Endothelial cell of umbilical vein (primary cell): ENCODE measurements around the gene ITGA3. TPM values are rescaled to one million over a fixed set of nuclear protein-coding genes. Genes with fewer than 3 reads are reported as not detected.

Experiments used
- BruUV-seq: library from RNA; stranded (reverse); fragments of 400-500 nt; replicated peaks from 2 replicates; lab custom pipeline; 2021; lab: Mats Ljungman, UMichigan
- CTCF ChIA-PET: fragments of 300-600, 350-600 bp; sonication (Branson Sonifier 250); formaldehyde crosslinking; loops from one replicate; lab custom pipeline; 2021; ENCODE audit warnings: antibody characterized with exemption, inconsistent platforms; lab: Charles Lee
- POLR2A ChIA-PET: fragments of 300-600, 350-600 bp; sonication (Branson Sonifier 250); formaldehyde crosslinking; loops from one replicate; lab custom pipeline; 2021; ENCODE audit warnings: antibody characterized with exemption, inconsistent platforms; lab: Charles Lee
- DNase-seq: peaks from one replicate; pipeline ENCODE4 v3.0.0-alpha.2; 2011; ENCODE audit warnings: low read depth, low spot score
- FAIRE-seq: peaks from 2 replicates; lab custom pipeline; 2011; peaks lifted over from hg19 to GRCh38; lab: Jason Lieb, UNC
- H2AFZ ChIP-seq: 2 replicates; pipeline ENCODE4 v1.6.0; 2012; ENCODE audit warnings: low read depth, low read length, control low read depth, inconsistent platforms
- H3K27ac ChIP-seq: 2 replicates; pipeline ENCODE4 v1.5.1; 2011; ENCODE audit warnings: low read depth, mild to moderate bottlenecking, control low read depth, low read length, moderate library complexity; ENCODE audit not compliant: insufficient read depth
- H3K27me3 ChIP-seq, 2 experiments: 2 replicates each; pipeline versions ENCODE4 v1.6.0 to v1.6.1; 2011; ENCODE audit warnings: low read length in 2 of 2, mixed read lengths in 1 of 2; ENCODE audit not compliant: control insufficient read depth in 2 of 2, insufficient read depth in 2 of 2
- H3K36me3 ChIP-seq, 2 experiments: 2 replicates in 1 of 2; 3 replicates in 1 of 2; pipeline ENCODE4 v1.5.1; 2011; ENCODE audit warnings: low read length in 2 of 2, mild to moderate bottlenecking in 1 of 2, moderate library complexity in 1 of 2; ENCODE audit not compliant: control insufficient read depth in 2 of 2, insufficient read depth in 2 of 2; ENCODE audit errors: extremely low read depth in 1 of 2
- H3K4me1 ChIP-seq: 3 replicates; pipeline ENCODE4 v1.5.1; 2011; ENCODE audit warnings: mild to moderate bottlenecking, low read length; ENCODE audit not compliant: control insufficient read depth, insufficient read depth; ENCODE audit errors: extremely low read depth
- H3K4me2 ChIP-seq: 2 replicates; pipeline ENCODE4 v1.6.1; 2011; ENCODE audit warnings: low read length, control low read depth, mixed read lengths; ENCODE audit not compliant: insufficient read depth
- H3K4me3 ChIP-seq, 3 experiments: fragments of 200-600 bp in 1 of 3; sonication (generic), shearing (Covaris generic) in 1 of 3; replicated peaks in 1 of 3; 2 replicates each; pipeline ENCODE4 v1.5.1; 2011 to 2016; ENCODE audit warnings: control low read depth in 3 of 3, low read length in 3 of 3, mild to moderate bottlenecking in 2 of 3, inconsistent platforms in 1 of 3, low read depth in 1 of 3, moderate library complexity in 1 of 3; ENCODE audit not compliant: insufficient read depth in 1 of 3
- H3K79me2 ChIP-seq: 2 replicates; pipeline ENCODE4 v1.6.0; 2012; ENCODE audit warnings: low read length, inconsistent platforms; ENCODE audit not compliant: control insufficient read depth, insufficient read depth
- H3K9ac ChIP-seq: replicated peaks from 2 replicates; pipeline ENCODE3; 2011; ENCODE audit warnings: low read length, control low read depth; ENCODE audit not compliant: insufficient read depth; ENCODE audit errors: extremely low read depth
- H3K9me1 ChIP-seq: replicated peaks from 3 replicates; pipeline ENCODE4 v1.6.0; 2011; ENCODE audit warnings: mild to moderate bottlenecking, low read length; ENCODE audit not compliant: control insufficient read depth, insufficient read depth; ENCODE audit errors: extremely low read depth
- H3K9me3 ChIP-seq: replicated peaks from 2 replicates; pipeline ENCODE4 v1.5.1; 2012; ENCODE audit warnings: low read length, inconsistent platforms; ENCODE audit not compliant: control insufficient read depth, insufficient read depth
- H4K20me1 ChIP-seq: replicated peaks from 2 replicates; pipeline ENCODE3; 2011; ENCODE audit warnings: mild to moderate bottlenecking, low read length; ENCODE audit not compliant: control insufficient read depth, insufficient read depth; ENCODE audit errors: extremely low read depth
- EZH2 ChIP-seq: IDR thresholded peaks from 2 replicates; pipeline ENCODE4 v1.6.1; 2012; ENCODE audit warnings: borderline replicate concordance, low read depth, mild to moderate bottlenecking, moderate library complexity, low read length, inconsistent platforms; ENCODE audit not compliant: severe bottlenecking
- FOS ChIP-seq: IDR thresholded peaks from 2 replicates; pipeline ENCODE4 v1.6.1; 2011; ENCODE audit warnings: mild to moderate bottlenecking, low read length, moderate library complexity, borderline replicate concordance; ENCODE audit not compliant: insufficient read depth
- GATA2 ChIP-seq: IDR thresholded peaks from 2 replicates; pipeline ENCODE4 v1.7.0; 2011; ENCODE audit warnings: low read depth, mild to moderate bottlenecking, moderate library complexity, mixed read lengths, low read length; ENCODE audit not compliant: insufficient read length, insufficient read depth
- JUN ChIP-seq: IDR thresholded peaks from 2 replicates; pipeline ENCODE4 v1.6.1; 2011; ENCODE audit warnings: borderline replicate concordance, low read depth; ENCODE audit not compliant: insufficient read length, insufficient read depth
- MYC ChIP-seq: IDR thresholded peaks from one replicate; pipeline ENCODE4 v1.6.1; 2011; ENCODE audit warnings: mild to moderate bottlenecking, low read depth, low read length
- POLR2A ChIP-seq: IDR thresholded peaks from 2 replicates; pipeline ENCODE4 v1.6.1; 2012; ENCODE audit warnings: low read depth, mild to moderate bottlenecking, control low read depth, low read length
- POLR2AphosphoS5 ChIP-seq: IDR thresholded peaks from 2 replicates; pipeline ENCODE4 v1.6.1; 2012; ENCODE audit warnings: low read depth, mild to moderate bottlenecking, control low read depth, low read length, moderate library complexity; ENCODE audit not compliant: insufficient read depth
- dilution Hi-C: fragments of 300-500 bp; cut with MboI; formaldehyde crosslinking; loops from one replicate; pipeline ENCODE4 v1.15.0; 2019; ENCODE audit warnings: low sequenced_read_pairs; ENCODE audit not compliant: extremely low pct_ligation_motif_present
- intact Hi-C: fragments of 100-400 bp; cut with micrococcal nuclease; formaldehyde crosslinking; loops from one replicate; pipeline ENCODE4 v1.10.0; 2022
- polyA plus RNA-seq, 4 experiments: library from polyadenylated mRNA; depleted of rRNA in 3 of 4; stranded (reverse) in 3 of 4; unstranded in 1 of 4; fragments of >200 nt; gene quantifications; 2 replicates each; pipeline versions ENCODE4 v1.2.1 to v1.2.3, GENCODE V29; 2011 to 2012; ENCODE audit warnings: missing spikeins in 1 of 4
- total RNA-seq: library from RNA; stranded (reverse); gene quantifications from 2 replicates; pipeline ENCODE4 v1.2.3, GENCODE V29; 2021
- TF ChIP-seq, protein P1 (sequence below): IDR thresholded peaks from 2 replicates; pipeline ENCODE4 v1.6.1; 2011; ENCODE audit not compliant: insufficient read depth, insufficient read length
- TF ChIP-seq, protein P2 (sequence below), 2 donors: IDR thresholded peaks; 1 replicate in 1 of 2; 2 replicates in 1 of 2; pipeline ENCODE4 v1.5.1; 2011; ENCODE audit warnings: low read length in 2 of 2, mild to moderate bottlenecking in 2 of 2, moderate library complexity in 2 of 2, control low read depth in 1 of 2, inconsistent platforms in 1 of 2, low read depth in 1 of 2; ENCODE audit not compliant: insufficient read depth in 1 of 2; ENCODE audit errors: extremely low read depth in 1 of 2

Gene ITGA3
- total and polyA plus RNA-seq, 2 donors (not counting 3 experiments of a cell fraction or from before 2014, with no cell fraction given), result 92.7 to 112 TPM

DNA sequence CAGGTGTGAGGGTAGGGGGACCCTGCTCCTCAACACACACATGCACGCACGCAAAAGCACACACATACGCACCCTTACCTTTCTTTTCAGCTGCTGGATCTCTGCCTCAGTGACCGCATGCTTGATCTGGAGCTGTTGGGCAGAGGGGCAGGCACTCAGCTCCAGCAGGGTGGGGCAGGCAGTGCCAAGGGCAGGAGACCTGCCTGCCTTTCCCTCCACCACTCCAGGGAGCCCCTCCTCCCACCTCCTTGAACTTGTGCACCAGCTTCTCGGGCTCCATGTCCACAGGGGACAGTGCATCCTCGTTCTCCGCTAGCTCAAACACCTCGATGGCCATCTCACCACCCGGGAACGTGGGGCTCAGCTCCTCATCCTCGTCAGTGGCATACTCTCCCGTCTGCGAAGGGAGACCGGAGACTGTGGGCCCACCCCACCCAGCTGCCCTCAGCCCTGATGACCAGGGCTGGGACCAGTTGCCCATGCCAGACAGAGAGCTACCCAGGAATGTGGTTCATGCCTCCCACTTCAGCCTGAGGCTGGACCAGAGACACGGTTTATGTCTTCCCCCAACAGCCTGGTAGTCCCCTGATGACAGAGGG, 83.4 kb downstream of the ITGA3 start:
- Histone ChIP-seq H3K9ac (no peak overlapping the region), H3K4me2 (no peak overlapping the region), H3K79me2 (peaks cover 20% of the 10 kb centered on the region), H3K9me3 (no peaks in the 10 kb centered on the region), H3K27me3 (no peaks in the 10 kb centered on the region), H3K36me3 (peaks cover 22 to 76% of the 10 kb centered on the region in 2 experiments), H2AFZ (no peak overlapping the region), H3K4me3 (no peak overlapping the region), H3K4me1 (peaks cover 32% of the 10 kb centered on the region), H3K9me1 (no peaks in the 10 kb centered on the region), H3K27ac (no peak overlapping the region), H4K20me1 (no peaks in the 10 kb centered on the region)
- TF ChIP-seq MYC, result no peak
- TF ChIP-seq POLR2AphosphoS5, result no peak
- TF ChIP-seq FOS, result no peak
- no peak for TF ChIP-seq POLR2A
- no peak for TF ChIP-seq JUN
- TF ChIP-seq, protein P1, sequence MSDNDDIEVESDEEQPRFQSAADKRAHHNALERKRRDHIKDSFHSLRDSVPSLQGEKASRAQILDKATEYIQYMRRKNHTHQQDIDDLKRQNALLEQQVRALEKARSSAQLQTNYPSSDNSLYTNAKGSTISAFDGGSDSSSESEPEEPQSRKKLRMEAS, result no peak
- TF ChIP-seq EZH2, result no peak
- no peak for TF ChIP-seq GATA2
- TF ChIP-seq, protein P2, sequence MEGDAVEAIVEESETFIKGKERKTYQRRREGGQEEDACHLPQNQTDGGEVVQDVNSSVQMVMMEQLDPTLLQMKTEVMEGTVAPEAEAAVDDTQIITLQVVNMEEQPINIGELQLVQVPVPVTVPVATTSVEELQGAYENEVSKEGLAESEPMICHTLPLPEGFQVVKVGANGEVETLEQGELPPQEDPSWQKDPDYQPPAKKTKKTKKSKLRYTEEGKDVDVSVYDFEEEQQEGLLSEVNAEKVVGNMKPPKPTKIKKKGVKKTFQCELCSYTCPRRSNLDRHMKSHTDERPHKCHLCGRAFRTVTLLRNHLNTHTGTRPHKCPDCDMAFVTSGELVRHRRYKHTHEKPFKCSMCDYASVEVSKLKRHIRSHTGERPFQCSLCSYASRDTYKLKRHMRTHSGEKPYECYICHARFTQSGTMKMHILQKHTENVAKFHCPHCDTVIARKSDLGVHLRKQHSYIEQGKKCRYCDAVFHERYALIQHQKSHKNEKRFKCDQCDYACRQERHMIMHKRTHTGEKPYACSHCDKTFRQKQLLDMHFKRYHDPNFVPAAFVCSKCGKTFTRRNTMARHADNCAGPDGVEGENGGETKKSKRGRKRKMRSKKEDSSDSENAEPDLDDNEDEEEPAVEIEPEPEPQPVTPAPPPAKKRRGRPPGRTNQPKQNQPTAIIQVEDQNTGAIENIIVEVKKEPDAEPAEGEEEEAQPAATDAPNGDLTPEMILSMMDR (IDR thresholded peaks at IDR 0.05; ENCODE audit: extremely low read depth in 1 of 2, insufficient read depth in 1 of 2, low read depth in 1 of 2, low read length in 2 of 2), result no peak
- no TSS peak for BruUV-seq
- FAIRE-seq, result no peak
- ChIA-PET CTCF (interaction anchor here (1.4 to 4.4 kb wide), 10 partner anchors 9 to 59 kb away, joined by 5 to 37 read pairs (median 15); partner anchors contain the start of genes PPP1R9B and SAMD14), POLR2A (no interaction called here)
- intact Hi-C loops (no loop called here), dilution Hi-C loops (no loop called here)
- no peak for DNase-seq

Other genes with a start within 250 kb of the ITGA3 start
- not detected in 2 replicates for gene TAC4, start 208.0 kb upstream of the ITGA3 start, total RNA-seq
- gene TAC4, start 208.0 kb upstream of the ITGA3 start, polyA plus RNA-seq, result 0.19 and 0.27 TPM in 2 replicates
- gene DLX4, start 86.9 kb upstream of the ITGA3 start, total RNA-seq, result not detected in 2 replicates
- gene DLX4, start 86.9 kb upstream of the ITGA3 start, polyA plus RNA-seq, result not detected in 2 replicates
- not detected in 2 replicates for gene DLX3, start 60.9 kb upstream of the ITGA3 start, total RNA-seq
- not detected in 2 replicates for gene DLX3, start 60.9 kb upstream of the ITGA3 start, polyA plus RNA-seq
- gene PDK2, start 39.2 kb downstream of the ITGA3 start, total RNA-seq, result 17.4 and 21.3 TPM in 2 replicates
- gene PDK2, start 39.2 kb downstream of the ITGA3 start, polyA plus RNA-seq, result 114 and 142 TPM in 2 replicates
- gene SAMD14, start 74.0 kb downstream of the ITGA3 start, total RNA-seq, result 15.6 and 16.1 TPM in 2 replicates
- gene SAMD14, start 74.0 kb downstream of the ITGA3 start, polyA plus RNA-seq, result 6.8 and 9.6 TPM in 2 replicates
- gene PPP1R9B, start 94.6 kb downstream of the ITGA3 start, total RNA-seq, result 58.3 and 60.2 TPM in 2 replicates
- gene PPP1R9B, start 94.6 kb downstream of the ITGA3 start, polyA plus RNA-seq, result 17.7 and 20.1 TPM in 2 replicates
- not detected in 2 replicates for gene SGCA, start 109.9 kb downstream of the ITGA3 start, total RNA-seq
- gene SGCA, start 109.9 kb downstream of the ITGA3 start, polyA plus RNA-seq, result not detected in 2 replicates
- gene COL1A1, start 145.5 kb downstream of the ITGA3 start, total RNA-seq, result 0.07 and 0.23 TPM in 2 replicates
- 0.02 and 0.07 TPM in 2 replicates for gene COL1A1, start 145.5 kb downstream of the ITGA3 start, polyA plus RNA-seq
- not detected in 2 replicates for gene TMEM92, start 218.4 kb downstream of the ITGA3 start, total RNA-seq
- 0.03 and 0.06 TPM in 2 replicates for gene TMEM92, start 218.4 kb downstream of the ITGA3 start, polyA plus RNA-seq